Esophagus muscularis mucosa (tissue), 3 donors: ENCODE measurements around the gene DDX31.

ENCODE experiments used
- POLR2A ChIP-seq: fragments of 450-650 bp; IDR thresholded peaks from one replicate; pipeline ENCODE4 v1.6.1; 2017; ENCODE audit warnings: antibody characterized with exemption, moderate library complexity, mild to moderate bottlenecking, low read depth
- POLR2AphosphoS5 ChIP-seq, 2 donors: sonication (generic); formaldehyde crosslinking; IDR thresholded peaks; one replicate each; pipeline ENCODE4 v1.6.1; 2017; ENCODE audit warnings: antibody characterized with exemption in 2 of 2
- TF ChIP-seq, protein P1 (sequence below), 3 experiments: fragments of 200-600 bp in 2 of 3; fragments of 450-650 bp in 1 of 3; sonication (generic) in 2 of 3; IDR thresholded peaks; one replicate each; pipeline ENCODE4 v1.5.1; 2017 to 2019; ENCODE audit warnings: antibody characterized with exemption in 3 of 3, mild to moderate bottlenecking in 2 of 3, moderate library complexity in 1 of 3

DNA sequence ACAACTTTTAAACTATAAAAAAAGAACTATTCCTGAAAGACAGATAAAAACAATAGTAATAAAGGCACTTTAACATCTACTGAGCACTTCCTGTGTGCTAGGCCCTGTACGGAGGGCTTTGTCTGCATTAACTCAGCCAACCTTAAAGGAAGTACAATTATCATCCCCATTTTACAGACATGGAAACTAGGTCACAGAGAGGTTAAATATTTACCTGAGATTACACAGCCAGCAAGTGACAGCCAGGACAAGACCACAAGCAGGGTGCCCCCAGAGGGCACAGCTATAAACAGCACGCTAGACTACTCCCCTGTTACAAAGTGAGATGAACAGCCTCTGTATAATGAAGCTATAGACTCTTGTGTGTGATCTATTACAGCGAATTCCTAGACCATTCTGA, 25.5 kb downstream of the DDX31 start:
- TF ChIP-seq, protein P1, sequence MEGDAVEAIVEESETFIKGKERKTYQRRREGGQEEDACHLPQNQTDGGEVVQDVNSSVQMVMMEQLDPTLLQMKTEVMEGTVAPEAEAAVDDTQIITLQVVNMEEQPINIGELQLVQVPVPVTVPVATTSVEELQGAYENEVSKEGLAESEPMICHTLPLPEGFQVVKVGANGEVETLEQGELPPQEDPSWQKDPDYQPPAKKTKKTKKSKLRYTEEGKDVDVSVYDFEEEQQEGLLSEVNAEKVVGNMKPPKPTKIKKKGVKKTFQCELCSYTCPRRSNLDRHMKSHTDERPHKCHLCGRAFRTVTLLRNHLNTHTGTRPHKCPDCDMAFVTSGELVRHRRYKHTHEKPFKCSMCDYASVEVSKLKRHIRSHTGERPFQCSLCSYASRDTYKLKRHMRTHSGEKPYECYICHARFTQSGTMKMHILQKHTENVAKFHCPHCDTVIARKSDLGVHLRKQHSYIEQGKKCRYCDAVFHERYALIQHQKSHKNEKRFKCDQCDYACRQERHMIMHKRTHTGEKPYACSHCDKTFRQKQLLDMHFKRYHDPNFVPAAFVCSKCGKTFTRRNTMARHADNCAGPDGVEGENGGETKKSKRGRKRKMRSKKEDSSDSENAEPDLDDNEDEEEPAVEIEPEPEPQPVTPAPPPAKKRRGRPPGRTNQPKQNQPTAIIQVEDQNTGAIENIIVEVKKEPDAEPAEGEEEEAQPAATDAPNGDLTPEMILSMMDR (IDR thresholded peaks at IDR 0.05) = no peak
- TF ChIP-seq POLR2AphosphoS5 (IDR thresholded peaks at IDR 0.05) (no peak), POLR2A (no peak)
